ENCODE measurements around the gene SLC26A2. TPM values are rescaled to one million over a fixed set of nuclear protein-coding genes. Genes with fewer than 3 reads are reported as not detected.

The SLC26A2 gene
- total and polyA plus RNA-seq, 2 of the 8 experiments (the other 6 are each of a cell fraction or from before 2014, with no cell fraction given), result 3.7 to 11.4 TPM

GRCh38 chr5:149939546-149939945 is 21.0 kb upstream of the SLC26A2 start:
- WGBS, 2 experiments (ENCODE audit: extremely low coverage in 1 of 2, insufficient coverage in 1 of 2, insufficient read length in 1 of 2, insufficient replicate concordance in 2 of 2, low coverage in 1 of 2, low lambda C conversion rate in 2 of 2, missing lambda C conversion rate in 1 of 2), result 92% methylated on average over 6 of the region's 6 CpGs; no CpG with 5 or more reads in 1 of the 2 experiments
- Histone ChIP-seq H3K4me2 (ENCODE audit: insufficient read depth in 1 of 2, low read depth in 2 of 2, low read length in 2 of 2) (no peak overlapping the region), H4K20me1 (replicated peaks in 1 of 2; ENCODE audit: control insufficient read depth in 1 of 2, insufficient read depth in 2 of 2, low read length in 2 of 2) (no peaks in the 10 kb centered on the region), H3K27me3 (replicated peaks in 1 of 4; ENCODE audit: control insufficient read depth in 3 of 4, extremely low read depth in 1 of 4, insufficient read depth in 3 of 4, low read length in 3 of 4) (no peaks in the 10 kb centered on the region), H3K79me2 (ENCODE audit: control insufficient read depth in 1 of 2, insufficient read depth in 2 of 2, low read length in 2 of 2) (no peaks in the 10 kb centered on the region), H4K91ac (replicated peaks; ENCODE audit: insufficient read length, low read length) (no peak overlapping the region), H4K5ac (ENCODE audit: insufficient read length, low read depth, low read length) (no peak overlapping the region), H3K4ac (replicated peaks; ENCODE audit: insufficient read length, low read depth, low read length) (no peak overlapping the region), H2BK15ac (ENCODE audit: low read length) (no peak overlapping the region), H2BK5ac (ENCODE audit: low read depth, low read length) (no peak overlapping the region), H3K18ac (ENCODE audit: extremely low read depth, low read length) (no peak overlapping the region), H3K79me1 (ENCODE audit: low read depth, low read length) (no peaks in the 10 kb centered on the region), H2AK5ac (ENCODE audit: low read depth, low read length) (no peak overlapping the region), H3K27ac (ENCODE audit: low read depth, low read length) (no peak overlapping the region), H3K4me3 (ENCODE audit: extremely low read depth in 1 of 4, insufficient read depth in 2 of 4, low read depth in 3 of 4, low read length in 4 of 4) (no peak overlapping the region), H3K14ac (ENCODE audit: insufficient read length) (no peak overlapping the region), H3K4me1 (replicated peaks in 1 of 4; ENCODE audit: control insufficient read depth in 3 of 4, insufficient read depth in 4 of 4, low read length in 3 of 4) (peaks cover 0 to 3% (median 1%) of the 10 kb centered on the region in 4 experiments; a peak in 1 of 7 replicates), H2BK20ac (ENCODE audit: low read length) (no peak overlapping the region), H3K56ac (replicated peaks; ENCODE audit: insufficient read length, low read depth, low read length) (no peak overlapping the region), H2AFZ (ENCODE audit: low read length) (no peak overlapping the region), H3K23ac (ENCODE audit: insufficient read length) (no peak overlapping the region), H3K9me3 (ENCODE audit: insufficient read depth in 2 of 2, low read depth in 1 of 2, low read length in 1 of 2) (no peaks in the 10 kb centered on the region), H3K36me3 (ENCODE audit: control insufficient read depth in 2 of 4, insufficient read depth in 4 of 4, low read length in 3 of 4) (no peaks in the 10 kb centered on the region), H4K8ac (ENCODE audit: extremely low read depth, insufficient read depth, low read length) (no peak overlapping the region), H2BK12ac (ENCODE audit: low read depth, low read length) (no peak overlapping the region), H3K9ac (replicated peaks in 1 of 4; ENCODE audit: extremely low read depth in 1 of 4, low read depth in 3 of 4, low read length in 3 of 4) (no peak overlapping the region), H2BK120ac (replicated peaks; ENCODE audit: low read depth, low read length) (no peak overlapping the region), H3K23me2 (ENCODE audit: low read depth, low read length) (no peaks in the 10 kb centered on the region)
- no peak for TF ChIP-seq NRF1 (IDR thresholded peaks at IDR 0.05; ENCODE audit: low read depth, low read length)
- no peak for TF ChIP-seq MAFK (IDR thresholded peaks at IDR 0.05; ENCODE audit: low read depth, low read length)
- no peak for TF ChIP-seq BCL11A (IDR thresholded peaks at IDR 0.05; ENCODE audit: low read depth in 2 of 2, low read length in 2 of 2)
- no peak for TF ChIP-seq CHD2 (IDR thresholded peaks at IDR 0.05; ENCODE audit: low read length)
- no peak for TF ChIP-seq E2F6 (IDR thresholded peaks at IDR 0.05)
- FAIRE-seq (no peak), DNase-seq (ENCODE audit: low read depth in 1 of 2, low spot score in 2 of 2) (no peak)
- ChIA-PET POLR2A (ENCODE audit: partially characterized antibody) (no interaction called here), CTCF (ENCODE audit: partially characterized antibody) (interaction anchor here (0.9 to 1.3 kb wide), 5 partner anchors 10 to 78 kb away, joined by 3 to 9 read pairs (median 3); no protein-coding TSS in a partner anchor)
